MCF 10A (cell line): ENCODE data around the gene PXK. TPM values are rescaled to one million over a fixed set of nuclear protein-coding genes. Genes with fewer than 3 reads are reported as not detected.

Experiments used
- BruUV-seq: library from RNA; stranded (reverse); fragments of 400-500 nt; replicated peaks from 2 replicates; lab custom pipeline; 2021; lab: Mats Ljungman, UMichigan
- CTCF ChIA-PET: fragments of 300-600 bp; sonication (Branson Sonifier 250); formaldehyde crosslinking; extraction: SDS; loops from one replicate; lab custom pipeline; 2021; ENCODE audit warnings: antibody characterized with exemption, inconsistent platforms; lab: Yijun Ruan, JAX
- POLR2A ChIA-PET: fragments of 300-600, 350-650 bp; sonication (Branson Sonifier 250); formaldehyde crosslinking; extraction: SDS; loops from one replicate; lab custom pipeline; 2020; ENCODE audit warnings: antibody characterized with exemption, inconsistent platforms; lab: Yijun Ruan, JAX
- DNase-seq: peaks from one replicate; pipeline ENCODE4 v3.0.0-alpha.2; 2018; ENCODE audit not compliant: unreplicated experiment
- H3K27ac Mint-ChIP-seq: one replicate; pipeline ENCODE4 v1.8.0; 2022; ENCODE audit warnings: mild to moderate bottlenecking, low read depth, mixed read lengths; ENCODE audit not compliant: unreplicated experiment
- H3K27me3 Mint-ChIP-seq: one replicate; pipeline ENCODE4 v1.8.0; 2022; ENCODE audit warnings: mixed read lengths; ENCODE audit not compliant: insufficient read depth, unreplicated experiment
- H3K36me3 Mint-ChIP-seq: one replicate; pipeline ENCODE4 v1.8.0; 2022; ENCODE audit warnings: mild to moderate bottlenecking, moderate library complexity, mixed read lengths; ENCODE audit not compliant: insufficient read depth, unreplicated experiment
- H3K4me1 Mint-ChIP-seq: one replicate; pipeline ENCODE4 v1.8.0; 2022; ENCODE audit warnings: mixed read lengths; ENCODE audit not compliant: insufficient read depth, unreplicated experiment
- H3K4me3 Mint-ChIP-seq: one replicate; pipeline ENCODE4 v1.8.0; 2022; ENCODE audit warnings: mild to moderate bottlenecking, moderate library complexity, mixed read lengths; ENCODE audit not compliant: unreplicated experiment
- H3K9me3 Mint-ChIP-seq: one replicate; pipeline ENCODE4 v1.8.0; 2022; ENCODE audit warnings: mixed read lengths; ENCODE audit not compliant: unreplicated experiment
- CTCF ChIP-seq: fragments of 200-600 bp; IDR thresholded peaks from one replicate; pipeline ENCODE4 v1.8.0; 2022; ENCODE audit warnings: antibody characterized with exemption, mild to moderate bottlenecking; ENCODE audit not compliant: unreplicated experiment
- intact Hi-C: fragments of 100-400 bp; cut with micrococcal nuclease; formaldehyde crosslinking; loops from 2 replicates; pipeline ENCODE4 v1.14.1; 2022
- total RNA-seq: library from RNA; stranded (reverse); gene quantifications from 2 replicates; pipeline ENCODE4 v1.2.3, GENCODE V29; 2022

Gene PXK
- total RNA-seq, 1 experiment from 2014 or later = 62.2 TPM

- no peak for TF ChIP-seq CTCF
Observed at GRCh38 chr3:58471025-58471887, 138.6 kb downstream of the PXK start.

DNA sequence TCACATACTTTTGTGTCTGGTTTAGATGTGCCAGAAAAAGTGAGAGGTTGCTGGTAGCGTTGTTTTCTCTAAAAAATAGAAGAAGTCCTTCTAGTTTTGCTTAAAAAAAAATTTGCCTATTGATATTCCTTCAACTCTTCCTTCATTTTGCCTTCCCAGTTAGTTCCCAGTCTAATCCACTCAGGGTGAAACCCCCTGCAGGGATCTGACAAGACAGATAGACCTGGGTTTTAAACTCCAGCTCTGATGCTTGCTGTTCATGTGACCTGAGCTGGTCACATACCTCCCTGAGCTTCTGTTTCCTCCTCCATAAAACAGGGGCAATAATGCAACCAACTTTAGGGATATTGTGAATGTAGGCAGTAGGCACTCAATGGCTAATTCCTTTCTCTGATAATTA, 140.6 kb downstream of the PXK start:
- BruUV-seq = no TSS peak
- ChIA-PET POLR2A (interaction anchor here (2.5 to 3.5 kb wide), 2 partner anchors 8 to 14 kb away, joined by 9 to 33 read pairs; no protein-coding TSS in a partner anchor), CTCF (interaction anchor here (0.6 to 6.7 kb wide), 6 partner anchors 10 to 387 kb away, joined by 3 to 60 read pairs (median 6); partner anchors contain the start of gene KCTD6)
- intact Hi-C loops = no loop called here
- Mint-ChIP-seq H3K27me3 (no peaks in the 10 kb centered on the region), H3K36me3 (no peaks in the 10 kb centered on the region), H3K4me1 (peaks cover 13% of the 10 kb centered on the region), H3K27ac (peak overlapping the region; percentile 82), H3K9me3 (no peaks in the 10 kb centered on the region), H3K4me3 (no peak overlapping the region)
- no peak for DNase-seq
- TF ChIP-seq CTCF = no peak

More at GRCh38 chr3:58471025-58471887, 138.6 kb downstream of the PXK start:
- BruUV-seq = no TSS peak
- ChIA-PET CTCF (interaction anchor here (0.6 to 6.7 kb wide), 12 partner anchors 10 to 192 kb away, joined by 3 to 60 read pairs (median 4); partner anchors contain the start of genes HTD2, KCTD6 and PDHB), POLR2A (interaction anchor here (0.6 to 4.1 kb wide), 17 partner anchors 7 to 1822 kb away, joined by 3 to 54 read pairs (median 7); partner anchors contain the start of genes HTD2, KCTD6, PDHB and RPP14)
- Mint-ChIP-seq H3K4me1 (peaks cover 13% of the 10 kb centered on the region), H3K36me3 (no peaks in the 10 kb centered on the region), H3K4me3 (peak overlapping the region; percentile 30), H3K27ac (peak overlapping the region; percentile 82), H3K9me3 (no peaks in the 10 kb centered on the region), H3K27me3 (no peaks in the 10 kb centered on the region)
- intact Hi-C loops = loop anchor here (2.0 kb wide), 1 partner anchor 16 kb away; no protein-coding TSS in a partner anchor
- peak; percentile 98 for DNase-seq

- H3K27ac Mint-ChIP-seq = peak overlapping the region; percentile 27
- CTCF ChIA-PET = interaction anchor here (6.7 kb wide), 1 partner anchor 18 kb away, joined by 60 read pairs; the partner anchor contains the start of gene KCTD6
- DNase-seq = no peak
- H3K4me1 Mint-ChIP-seq = peaks cover 13% of the 10 kb centered on the region
- POLR2A ChIA-PET = interaction anchor here (1.4 kb wide), 1 partner anchor 12 kb away, joined by 6 read pairs; no protein-coding TSS in a partner anchor
- intact Hi-C loops = no loop called here
- no peaks in the 10 kb centered on the region for H3K27me3 Mint-ChIP-seq
- BruUV-seq = no TSS peak
- H3K36me3 Mint-ChIP-seq = no peaks in the 10 kb centered on the region
- no peak for TF ChIP-seq CTCF
- no peaks in the 10 kb centered on the region for H3K9me3 Mint-ChIP-seq
- H3K4me3 Mint-ChIP-seq = no peak overlapping the region
Observed at GRCh38 chr3:58474348-58474911, 141.7 kb downstream of the PXK start.
